Type B pancreatic cell (in vitro differentiated cells): ENCODE results near the gene TXN2. TPM values are rescaled to one million over a fixed set of nuclear protein-coding genes. Genes with fewer than 3 reads are reported as not detected.

ENCODE experiments used
- DNase-seq: peaks from one replicate; pipeline ENCODE4 v3.0.0; 2021; ENCODE audit warnings: mixed read lengths; ENCODE audit not compliant: unreplicated experiment; ENCODE audit errors: extremely low spot score
- H3K27ac Mint-ChIP-seq: 2 replicates; pipeline ENCODE4 v1.8.0; 2021; ENCODE audit warnings: mild to moderate bottlenecking, mixed read lengths
- H3K27me3 Mint-ChIP-seq: 2 replicates; pipeline ENCODE4 v1.8.0; 2021; ENCODE audit warnings: mixed read lengths
- H3K36me3 Mint-ChIP-seq: 2 replicates; pipeline ENCODE4 v1.8.0; 2021; ENCODE audit warnings: mixed read lengths
- H3K4me1 Mint-ChIP-seq: one replicate; pipeline ENCODE4 v1.8.0; 2021; ENCODE audit warnings: mixed read lengths; ENCODE audit not compliant: unreplicated experiment
- H3K4me3 Mint-ChIP-seq: 2 replicates; pipeline ENCODE4 v1.8.0; 2021; ENCODE audit warnings: mild to moderate bottlenecking, mixed read lengths
- H3K9me3 Mint-ChIP-seq: 2 replicates; pipeline ENCODE4 v1.8.0; 2021; ENCODE audit warnings: mixed read lengths
- total RNA-seq: library from RNA; stranded (reverse); gene quantifications from 2 replicates; pipeline ENCODE4 v1.2.1, GENCODE V29; 2021; ENCODE audit warnings: low replicate concordance
- TF ChIP-seq, protein P1 (sequence below): fragments of 200-600 bp; sonication (generic); conservative IDR thresholded peaks from 2 replicates; pipeline ENCODE4 v1.5.0; 2021; ENCODE audit warnings: antibody characterized with exemption, mild to moderate bottlenecking

TXN2 gene
- total RNA-seq, 1 donor from 2014 or later: 73.4 TPM

DNA sequence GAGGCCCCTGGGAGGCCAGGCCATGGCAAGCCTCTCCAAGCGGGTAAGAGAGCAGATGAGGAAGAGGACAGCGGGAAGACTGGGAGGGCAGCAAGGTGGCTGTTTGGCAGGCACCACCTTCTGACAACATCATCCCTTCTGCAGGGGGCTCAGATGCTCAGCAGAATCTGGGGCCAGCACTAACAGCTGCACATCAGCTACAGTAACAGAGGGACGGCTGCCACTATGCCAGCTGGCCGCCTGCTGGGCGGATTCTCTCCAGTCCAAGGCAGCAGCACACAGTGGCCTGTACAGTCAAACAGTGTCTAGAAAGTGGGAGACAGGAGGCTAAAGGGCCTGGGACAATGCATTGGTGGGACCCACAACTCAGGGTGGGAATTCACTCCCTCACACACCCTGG, 10.7 kb upstream of the TXN2 start:
- Mint-ChIP-seq H3K36me3 (peaks cover 9% of the 10 kb centered on the region), H3K27ac (no peak overlapping the region), H3K9me3 (no peaks in the 10 kb centered on the region), H3K4me3 (no peak overlapping the region), H3K27me3 (no peaks in the 10 kb centered on the region), H3K4me1 (no peaks in the 10 kb centered on the region)
- TF ChIP-seq, protein P1, sequence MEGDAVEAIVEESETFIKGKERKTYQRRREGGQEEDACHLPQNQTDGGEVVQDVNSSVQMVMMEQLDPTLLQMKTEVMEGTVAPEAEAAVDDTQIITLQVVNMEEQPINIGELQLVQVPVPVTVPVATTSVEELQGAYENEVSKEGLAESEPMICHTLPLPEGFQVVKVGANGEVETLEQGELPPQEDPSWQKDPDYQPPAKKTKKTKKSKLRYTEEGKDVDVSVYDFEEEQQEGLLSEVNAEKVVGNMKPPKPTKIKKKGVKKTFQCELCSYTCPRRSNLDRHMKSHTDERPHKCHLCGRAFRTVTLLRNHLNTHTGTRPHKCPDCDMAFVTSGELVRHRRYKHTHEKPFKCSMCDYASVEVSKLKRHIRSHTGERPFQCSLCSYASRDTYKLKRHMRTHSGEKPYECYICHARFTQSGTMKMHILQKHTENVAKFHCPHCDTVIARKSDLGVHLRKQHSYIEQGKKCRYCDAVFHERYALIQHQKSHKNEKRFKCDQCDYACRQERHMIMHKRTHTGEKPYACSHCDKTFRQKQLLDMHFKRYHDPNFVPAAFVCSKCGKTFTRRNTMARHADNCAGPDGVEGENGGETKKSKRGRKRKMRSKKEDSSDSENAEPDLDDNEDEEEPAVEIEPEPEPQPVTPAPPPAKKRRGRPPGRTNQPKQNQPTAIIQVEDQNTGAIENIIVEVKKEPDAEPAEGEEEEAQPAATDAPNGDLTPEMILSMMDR: no peak
- no peak for DNase-seq

DNA sequence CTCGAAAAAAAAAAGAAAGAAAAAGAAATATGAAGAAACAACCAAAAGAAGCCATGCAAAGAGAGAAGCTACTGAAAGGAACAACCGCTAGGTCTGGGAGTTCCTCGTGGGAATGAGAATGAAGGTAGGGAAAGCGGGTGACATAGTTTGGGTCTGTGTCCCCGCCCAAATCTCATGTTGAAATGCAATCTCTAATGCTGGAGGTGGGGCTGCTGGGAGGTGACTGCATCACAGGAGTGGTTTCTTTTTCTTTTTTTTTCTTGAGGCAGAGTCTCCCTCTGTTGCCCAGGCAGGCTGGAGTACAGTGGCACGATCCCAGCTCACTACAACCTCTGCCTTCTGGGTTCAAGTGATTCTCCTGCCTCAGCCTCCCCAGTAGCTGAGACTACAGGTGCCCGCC, 9.7 kb upstream of the TXN2 start:
- Mint-ChIP-seq H3K9me3 (no peaks in the 10 kb centered on the region), H3K4me1 (no peaks in the 10 kb centered on the region), H3K4me3 (no peak overlapping the region), H3K27me3 (no peaks in the 10 kb centered on the region), H3K27ac (peak overlapping the region; percentile 65), H3K36me3 (peaks cover 19% of the 10 kb centered on the region)
- no peak for DNase-seq
- TF ChIP-seq, protein P1: no peak

DNA sequence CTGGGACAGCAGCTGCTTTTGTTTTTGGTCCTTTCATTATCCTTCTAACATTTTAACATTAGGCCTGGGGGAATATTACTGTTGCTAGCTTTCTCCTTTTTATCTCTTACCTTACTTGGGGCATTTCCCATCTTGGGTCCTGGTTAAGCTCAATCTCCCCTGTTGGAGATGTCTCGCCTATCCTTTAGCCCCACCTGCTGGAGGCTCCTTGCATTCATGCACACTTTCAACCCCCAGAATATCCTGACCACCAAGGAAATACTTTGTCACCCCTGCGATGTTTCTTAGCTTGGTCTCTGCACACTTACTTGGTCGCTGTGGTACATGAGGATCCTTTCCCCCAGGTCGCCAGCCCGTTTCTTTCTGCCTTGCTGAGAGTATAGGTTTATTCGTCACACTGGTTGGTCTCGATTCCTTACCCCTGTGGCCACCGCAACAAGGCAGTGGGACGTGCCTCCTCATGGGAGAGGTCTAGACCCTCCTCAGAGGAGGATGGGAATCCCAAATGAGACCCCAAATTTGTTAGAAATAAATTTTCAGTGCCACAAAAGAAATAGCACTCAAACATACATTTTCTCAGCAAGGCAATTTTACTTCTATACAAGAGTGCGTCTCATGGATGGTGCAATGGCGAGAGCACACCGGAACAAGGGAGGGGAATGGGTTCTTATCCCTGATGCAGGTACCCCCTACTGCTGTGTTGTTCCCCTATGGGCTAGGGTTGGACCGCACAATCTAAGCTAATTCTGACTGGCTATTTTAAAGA, 5.4 kb upstream of the TXN2 start:
- TF ChIP-seq, protein P1: peak; percentile 76

DNA sequence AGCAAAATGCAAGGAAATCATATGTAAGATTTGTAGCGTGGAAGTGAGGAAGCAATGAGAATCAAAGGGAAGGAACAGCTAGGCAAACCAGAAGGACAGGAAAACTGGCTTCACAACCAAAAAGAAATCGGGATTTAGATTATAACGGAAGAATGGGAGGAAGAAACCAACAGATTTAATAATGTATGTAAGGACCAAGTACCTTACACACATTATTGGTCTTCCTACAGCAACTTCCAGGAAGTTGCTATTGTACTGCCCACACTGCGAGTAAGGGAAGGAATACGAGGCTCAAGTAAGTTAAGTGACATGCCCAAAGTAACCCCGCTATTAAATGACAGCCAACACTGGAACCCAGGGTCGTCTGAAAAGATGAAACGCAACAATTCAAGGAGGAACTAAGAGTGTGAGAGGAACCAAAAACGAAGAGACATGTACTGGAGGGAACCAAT, 473 bp downstream of the TXN2 start:
- H3K9me3 Mint-ChIP-seq: no peaks in the 10 kb centered on the region
- TF ChIP-seq, protein P1: no peak
- peak overlapping the region; percentile 99 for H3K4me3 Mint-ChIP-seq
- H3K4me1 Mint-ChIP-seq: peaks cover 8% of the 10 kb centered on the region
- no peak for DNase-seq
- no peaks in the 10 kb centered on the region for H3K27me3 Mint-ChIP-seq
- peak overlapping the region; percentile 96 for H3K27ac Mint-ChIP-seq
- H3K36me3 Mint-ChIP-seq: peaks cover 14% of the 10 kb centered on the region

More for the DNA sequence above, 5.4 kb upstream of the TXN2 start:
- Mint-ChIP-seq H3K27me3 (no peaks in the 10 kb centered on the region), H3K4me3 (peak overlapping the region; percentile 12), H3K27ac (peak overlapping the region; percentile 7), H3K9me3 (no peaks in the 10 kb centered on the region), H3K4me1 (peaks cover 8% of the 10 kb centered on the region), H3K36me3 (peaks cover 26% of the 10 kb centered on the region)
- no peak for DNase-seq

DNA sequence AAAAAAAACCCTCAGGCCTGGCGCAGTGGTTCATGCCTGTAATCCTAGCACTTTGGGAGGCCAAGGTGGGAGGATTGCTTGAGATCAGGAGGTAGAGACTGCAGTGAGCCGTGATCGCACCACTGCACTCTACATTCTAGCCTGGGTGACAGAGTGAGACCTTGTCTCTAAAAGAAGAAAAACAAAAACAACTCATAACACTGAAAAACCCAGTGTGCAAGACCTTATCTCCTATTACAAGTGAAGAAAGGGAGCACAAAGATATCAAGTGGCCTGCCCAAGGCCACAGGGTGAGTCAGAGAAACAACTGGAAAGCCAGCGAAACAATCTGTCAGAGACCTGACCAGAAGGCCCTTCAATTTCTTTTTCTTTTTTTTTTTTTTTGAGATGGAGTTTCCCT, 2.5 kb downstream of the TXN2 start:
- no peaks in the 10 kb centered on the region for H3K9me3 Mint-ChIP-seq
- TF ChIP-seq, protein P1: no peak
- H3K4me3 Mint-ChIP-seq: no peak overlapping the region
- no peaks in the 10 kb centered on the region for H3K27me3 Mint-ChIP-seq
- no peaks in the 10 kb centered on the region for H3K4me1 Mint-ChIP-seq
- H3K36me3 Mint-ChIP-seq: peaks cover 17% of the 10 kb centered on the region
- H3K27ac Mint-ChIP-seq: no peak overlapping the region
- DNase-seq: no peak
